PC-3 (cell line): Measurements from ENCODE around the gene ZFYVE28. TPM values are rescaled to one million over a fixed set of nuclear protein-coding genes. Genes with fewer than 3 reads are reported as not detected.

ENCODE experiments used
- ATAC-seq: fragments of 200-7000 bp; cut with Tn5 transposase; 2 replicates; pipeline ENCODE4 v1.9.1; 2020; ENCODE audit warnings: mild to moderate bottlenecking, moderate library complexity
- BruUV-seq: library from RNA; stranded (reverse); fragments of 400-500 nt; replicated peaks from 2 replicates; lab custom pipeline; 2021; lab: Mats Ljungman, UMichigan
- CTCF ChIA-PET: fragments of 300-600 bp; sonication (Branson Sonifier 250); formaldehyde crosslinking; loops from one replicate; lab custom pipeline; 2022; ENCODE audit warnings: antibody characterized with exemption; lab: Charles Lee
- POLR2A ChIA-PET: fragments of 300-600 bp; sonication (Branson Sonifier 250); formaldehyde crosslinking; loops from one replicate; lab custom pipeline; 2022; ENCODE audit warnings: antibody characterized with exemption; ENCODE audit not compliant: unreplicated experiment; lab: Charles Lee
- DNase-seq: peaks from one replicate; pipeline ENCODE4 v3.0.0-alpha.2; 2015
- H2AFZ ChIP-seq: fragments of 300-600 bp; sonication (generic); 2 replicates; pipeline ENCODE4 v1.6.0; 2016; ENCODE audit warnings: antibody characterized with exemption, low read length
- H3F3A ChIP-seq: fragments of 300-600 bp; sonication (generic); one replicate; pipeline ENCODE4 v1.6.0; 2017; ENCODE audit warnings: antibody characterized with exemption, low read length, control low read depth, mild to moderate bottlenecking; ENCODE audit not compliant: unreplicated experiment
- H3K27ac ChIP-seq: fragments of 300-600 bp; sonication (generic); 2 replicates; pipeline ENCODE4 v1.5.1; 2016; ENCODE audit warnings: mild to moderate bottlenecking, low read length
- H3K27me3 ChIP-seq: fragments of 300-600 bp; sonication (generic); 2 replicates; pipeline ENCODE4 v1.6.1; 2016; ENCODE audit warnings: low read length, mixed read lengths
- H3K36me3 ChIP-seq: fragments of 300-600 bp; sonication (generic); 2 replicates; pipeline ENCODE4 v1.6.1; 2016; ENCODE audit warnings: low read depth, mixed run types, low read length, mixed read lengths
- H3K4me1 ChIP-seq: fragments of 300-600 bp; sonication (generic); 2 replicates; pipeline ENCODE4 v1.5.1; 2016; ENCODE audit warnings: low read length; ENCODE audit not compliant: insufficient read depth
- H3K4me2 ChIP-seq: fragments of 300-600 bp; sonication (generic); 2 replicates; pipeline ENCODE4 v1.6.0; 2016; ENCODE audit warnings: low read length
- H3K4me3 ChIP-seq: fragments of 300-600 bp; sonication (generic); 2 replicates; pipeline ENCODE4 v1.5.1; 2016; ENCODE audit warnings: mild to moderate bottlenecking, low read length, mixed read lengths
- H3K79me2 ChIP-seq: fragments of 300-600 bp; sonication (generic); 2 replicates; pipeline ENCODE4 v1.6.1; 2017; ENCODE audit warnings: low read length, mixed read lengths
- H3K9ac ChIP-seq: fragments of 300-600 bp; sonication (generic); 2 replicates; pipeline ENCODE4 v1.6.0; 2016; ENCODE audit warnings: mild to moderate bottlenecking, low read length
- H3K9me2 ChIP-seq: fragments of 300-600 bp; sonication (generic); replicated peaks from 2 replicates; pipeline ENCODE4 v1.6.1; 2016; ENCODE audit warnings: mixed run types, low read length, mixed read lengths
- H3K9me3 ChIP-seq: fragments of 300-600 bp; sonication (generic); 2 replicates; pipeline ENCODE4 v1.6.1; 2016; ENCODE audit warnings: low read length, mixed read lengths
- H4K20me1 ChIP-seq: fragments of 300-600 bp; sonication (generic); 2 replicates; pipeline ENCODE4 v1.6.1; 2016; ENCODE audit warnings: low read length, mixed read lengths
- EZH2 ChIP-seq: fragments of 300-600 bp; sonication (generic); IDR thresholded peaks from one replicate; pipeline ENCODE4 v1.6.1; 2017; ENCODE audit warnings: antibody characterized with exemption, mild to moderate bottlenecking, low read length; ENCODE audit not compliant: unreplicated experiment
- EZH2phosphoT487 ChIP-seq: fragments of 300-600 bp; sonication (generic); IDR thresholded peaks from 2 replicates; pipeline ENCODE4 v1.6.1; 2018; ENCODE audit warnings: mild to moderate bottlenecking, antibody characterized with exemption, low read length, borderline replicate concordance
- intact Hi-C: fragments of 100-400 bp; cut with micrococcal nuclease; formaldehyde crosslinking; loops from 2 replicates; pipeline ENCODE4 v1.9.0; 2023
- total RNA-seq: library from RNA; depleted of rRNA; stranded (reverse); fragments of >200 nt; gene quantifications from 2 replicates; pipeline ENCODE4 v1.2.3, GENCODE V29; 2014
- TF ChIP-seq, protein P1 (sequence below): fragments of 300-600 bp; sonication (generic); conservative IDR thresholded peaks from 2 replicates; pipeline ENCODE4 v1.5.1; 2017; ENCODE audit warnings: antibody characterized with exemption, low read depth, mild to moderate bottlenecking, low read length

The ZFYVE28 gene
- total RNA-seq, 1 experiment from 2014 or later, result 8.0 TPM

DNA sequence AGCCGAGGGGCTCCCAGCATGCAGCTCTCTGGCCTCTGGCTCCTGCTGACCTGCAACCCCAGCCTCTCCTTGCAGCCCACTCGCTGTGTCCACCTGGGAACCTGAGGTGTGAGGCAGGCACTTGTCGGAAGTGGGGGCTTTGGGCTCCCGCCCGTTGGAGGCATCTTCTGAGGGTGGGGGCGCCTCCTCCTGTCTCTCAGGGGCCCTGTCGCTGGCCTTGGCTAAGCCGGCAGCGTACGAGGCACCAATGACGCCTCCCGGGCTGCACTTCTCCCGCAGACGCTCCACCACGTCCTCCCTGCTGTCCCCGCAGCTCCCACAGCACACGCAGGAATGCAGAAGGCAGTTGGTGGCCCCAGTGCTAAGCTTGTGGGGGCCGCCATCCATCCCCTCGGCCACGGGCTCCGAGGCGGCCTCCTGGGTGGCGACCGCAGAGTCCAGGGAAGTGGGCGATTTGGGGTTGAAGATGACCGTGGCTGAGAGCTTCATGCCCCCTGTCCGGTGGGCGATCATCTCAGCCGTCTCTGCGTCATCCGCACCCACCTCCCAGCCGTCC, 114.0 kb downstream of the ZFYVE28 start:
- intact Hi-C loops, result no loop called here
- Histone ChIP-seq H3K9me3 (no peaks in the 10 kb centered on the region), H3K79me2 (no peaks in the 10 kb centered on the region), H3K36me3 (no peaks in the 10 kb centered on the region), H3K4me2 (no peak overlapping the region), H3K4me1 (no peaks in the 10 kb centered on the region), H3K27me3 (no peaks in the 10 kb centered on the region), H3K4me3 (no peak overlapping the region), H2AFZ (no peak overlapping the region), H3K27ac (no peak overlapping the region), H4K20me1 (no peaks in the 10 kb centered on the region), H3K9me2 (no peaks in the 10 kb centered on the region), H3K9ac (no peak overlapping the region), H3F3A (no peaks in the 10 kb centered on the region)
- ChIA-PET POLR2A (no interaction called here), CTCF (no interaction called here)
- ATAC-seq (no peak), DNase-seq (no peak)
- TF ChIP-seq EZH2, result no peak
- no TSS peak for BruUV-seq

DNA sequence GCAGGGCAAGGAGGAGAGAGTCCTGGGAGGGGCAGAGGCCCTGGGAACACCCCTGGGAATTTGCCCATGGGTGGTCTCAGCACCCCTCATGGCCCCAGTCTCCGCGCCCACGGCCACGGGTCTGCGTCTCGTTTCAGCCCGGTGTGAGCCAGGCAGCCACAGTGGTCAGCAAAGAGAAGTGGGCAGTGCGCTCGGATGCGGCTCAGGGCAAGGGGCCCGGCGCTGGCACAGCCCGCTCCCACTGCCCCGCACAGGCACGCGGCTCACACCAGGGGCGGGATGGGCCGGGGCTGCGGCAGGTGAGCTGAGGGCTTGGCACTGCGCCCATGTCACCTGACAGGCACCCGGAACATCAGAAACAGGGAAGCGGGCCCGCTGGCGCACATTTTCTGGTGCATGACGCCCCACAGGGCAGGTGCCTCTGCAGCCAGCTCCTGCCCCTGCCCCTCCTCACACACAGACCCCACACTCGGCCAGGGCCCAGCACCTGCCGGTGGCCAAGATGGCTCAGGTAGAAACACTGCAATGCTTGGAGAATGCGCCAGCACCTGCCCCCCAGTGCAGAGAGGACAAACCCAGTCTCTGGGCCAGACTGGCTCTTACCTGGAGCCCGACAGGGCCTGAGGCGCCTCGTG, 114.6 kb downstream of the ZFYVE28 start:
- Histone ChIP-seq H3K36me3 (no peaks in the 10 kb centered on the region), H3F3A (no peaks in the 10 kb centered on the region), H3K27me3 (no peaks in the 10 kb centered on the region), H2AFZ (no peak overlapping the region), H3K27ac (no peak overlapping the region), H4K20me1 (no peaks in the 10 kb centered on the region), H3K4me2 (no peak overlapping the region), H3K79me2 (no peaks in the 10 kb centered on the region), H3K9me3 (no peaks in the 10 kb centered on the region), H3K9ac (no peak overlapping the region), H3K9me2 (no peaks in the 10 kb centered on the region), H3K4me1 (no peaks in the 10 kb centered on the region), H3K4me3 (no peak overlapping the region)
- ChIA-PET CTCF (no interaction called here), POLR2A (no interaction called here)
- no peak for TF ChIP-seq EZH2phosphoT487
- ATAC-seq (no peak), DNase-seq (no peak)
- intact Hi-C loops, result no loop called here
- no TSS peak for BruUV-seq

DNA sequence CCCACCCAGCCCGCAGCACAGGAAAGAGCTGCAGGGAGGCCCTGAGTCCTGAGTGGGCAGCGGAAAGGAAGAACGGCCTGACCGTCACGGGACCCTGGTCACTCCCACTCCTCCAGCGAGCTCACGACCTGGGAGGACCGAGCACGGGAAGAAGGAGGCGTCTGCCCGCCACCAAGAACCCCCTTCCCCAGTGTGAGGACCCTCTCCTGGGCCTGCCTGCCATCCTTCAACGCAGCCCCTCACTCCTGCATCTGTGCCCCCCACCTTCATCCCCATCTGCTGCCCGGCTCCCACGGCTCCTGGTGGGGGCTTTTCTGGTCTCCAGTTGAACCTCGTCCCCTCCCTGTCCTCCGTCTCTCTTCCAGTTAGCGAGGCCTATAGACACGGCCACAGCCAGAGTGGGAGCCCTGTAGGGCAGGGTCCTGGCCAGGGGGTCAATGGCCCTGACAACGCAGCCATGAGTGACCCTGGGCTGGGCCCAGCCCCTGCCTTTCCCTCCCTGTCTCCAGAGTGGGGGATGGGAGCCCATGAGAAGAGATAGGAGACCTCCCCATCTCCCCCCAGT, 115.2 kb downstream of the ZFYVE28 start:
- no peak overlapping the region for H3K4me2 ChIP-seq
- no peak for ATAC-seq
- intact Hi-C loops, result no loop called here
- DNase-seq, result no peak
- no peak overlapping the region for H3K4me3 ChIP-seq
- no peaks in the 10 kb centered on the region for H3K36me3 ChIP-seq
- no peaks in the 10 kb centered on the region for H3K27me3 ChIP-seq
- no TSS peak for BruUV-seq
- no peaks in the 10 kb centered on the region for H3F3A ChIP-seq
- CTCF ChIA-PET, result no interaction called here
- no peak for TF ChIP-seq EZH2phosphoT487
- TF ChIP-seq EZH2, result no peak
- TF ChIP-seq, protein P1, sequence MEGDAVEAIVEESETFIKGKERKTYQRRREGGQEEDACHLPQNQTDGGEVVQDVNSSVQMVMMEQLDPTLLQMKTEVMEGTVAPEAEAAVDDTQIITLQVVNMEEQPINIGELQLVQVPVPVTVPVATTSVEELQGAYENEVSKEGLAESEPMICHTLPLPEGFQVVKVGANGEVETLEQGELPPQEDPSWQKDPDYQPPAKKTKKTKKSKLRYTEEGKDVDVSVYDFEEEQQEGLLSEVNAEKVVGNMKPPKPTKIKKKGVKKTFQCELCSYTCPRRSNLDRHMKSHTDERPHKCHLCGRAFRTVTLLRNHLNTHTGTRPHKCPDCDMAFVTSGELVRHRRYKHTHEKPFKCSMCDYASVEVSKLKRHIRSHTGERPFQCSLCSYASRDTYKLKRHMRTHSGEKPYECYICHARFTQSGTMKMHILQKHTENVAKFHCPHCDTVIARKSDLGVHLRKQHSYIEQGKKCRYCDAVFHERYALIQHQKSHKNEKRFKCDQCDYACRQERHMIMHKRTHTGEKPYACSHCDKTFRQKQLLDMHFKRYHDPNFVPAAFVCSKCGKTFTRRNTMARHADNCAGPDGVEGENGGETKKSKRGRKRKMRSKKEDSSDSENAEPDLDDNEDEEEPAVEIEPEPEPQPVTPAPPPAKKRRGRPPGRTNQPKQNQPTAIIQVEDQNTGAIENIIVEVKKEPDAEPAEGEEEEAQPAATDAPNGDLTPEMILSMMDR, result no peak
- no peaks in the 10 kb centered on the region for H3K4me1 ChIP-seq
- H2AFZ ChIP-seq, result no peak overlapping the region
- H3K79me2 ChIP-seq, result no peaks in the 10 kb centered on the region
- no peaks in the 10 kb centered on the region for H4K20me1 ChIP-seq
- no peak overlapping the region for H3K27ac ChIP-seq
- H3K9ac ChIP-seq, result no peak overlapping the region
- POLR2A ChIA-PET, result no interaction called here
- no peaks in the 10 kb centered on the region for H3K9me2 ChIP-seq
- no peaks in the 10 kb centered on the region for H3K9me3 ChIP-seq
